GM13977 (cell line): Measurements from ENCODE around the gene SLC14A1.

Source experiments
- DNase-seq: peaks from one replicate; pipeline ENCODE4 v3.0.0; 2012; ENCODE audit warnings: low spot score
- in situ Hi-C: fragments of 300-500 bp; cut with MboI; formaldehyde crosslinking; loops from one replicate; pipeline ENCODE4 v1.12.0; 2022; ENCODE audit warnings: low sequenced_read_pairs, low pct_unique_long_range_greater_than_20kb, mixed read lengths, inconsistent platforms; ENCODE audit not compliant: unreplicated experiment
- TF ChIP-seq, protein P1 (sequence below): IDR thresholded peaks from 2 replicates; pipeline ENCODE4 v1.5.1; 2012; ENCODE audit warnings: mild to moderate bottlenecking, control low read depth; ENCODE audit not compliant: insufficient read depth; ENCODE audit errors: extremely low read depth, missing control alignments

The SLC14A1 gene

DNA sequence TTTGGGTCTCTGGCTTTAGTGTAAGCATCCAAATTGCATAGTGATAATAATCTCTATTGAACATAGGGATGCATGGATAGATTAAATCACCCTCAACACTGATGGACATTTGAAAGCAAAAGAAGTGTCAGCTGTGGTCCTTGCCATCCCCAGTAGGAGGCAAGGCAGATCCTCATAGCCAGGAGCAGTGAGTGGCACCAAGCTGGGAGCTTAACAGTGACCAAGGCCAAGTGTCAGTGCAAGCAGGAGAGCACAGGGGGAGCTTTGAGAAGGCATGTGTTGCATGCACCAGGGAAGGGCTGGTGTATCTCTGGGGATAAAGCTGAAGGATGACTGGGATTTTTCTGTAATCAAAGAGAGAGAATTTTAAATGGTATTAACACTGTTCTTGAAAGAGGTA lies 14.7 kb downstream of the SLC14A1 start:
- in situ Hi-C loops, result no loop called here

DNA sequence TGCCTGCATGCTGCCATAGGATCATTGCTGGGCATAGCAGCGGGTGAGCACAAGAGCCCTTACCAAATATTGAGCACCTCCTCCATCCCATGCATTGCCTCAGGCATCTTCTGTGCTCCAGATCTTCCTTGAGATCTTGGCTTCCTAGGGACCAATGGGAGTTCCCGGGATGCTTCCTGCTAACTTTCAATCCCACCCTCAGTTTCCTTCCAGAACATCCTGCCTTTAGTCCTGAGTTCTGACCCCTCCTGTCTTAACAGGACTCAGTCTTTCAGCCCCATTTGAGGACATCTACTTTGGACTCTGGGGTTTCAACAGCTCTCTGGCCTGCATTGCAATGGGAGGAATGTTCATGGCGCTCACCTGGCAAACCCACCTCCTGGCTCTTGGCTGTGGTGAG lies 15.3 kb downstream of the SLC14A1 start:
- no peak for DNase-seq
- TF ChIP-seq, protein P1, sequence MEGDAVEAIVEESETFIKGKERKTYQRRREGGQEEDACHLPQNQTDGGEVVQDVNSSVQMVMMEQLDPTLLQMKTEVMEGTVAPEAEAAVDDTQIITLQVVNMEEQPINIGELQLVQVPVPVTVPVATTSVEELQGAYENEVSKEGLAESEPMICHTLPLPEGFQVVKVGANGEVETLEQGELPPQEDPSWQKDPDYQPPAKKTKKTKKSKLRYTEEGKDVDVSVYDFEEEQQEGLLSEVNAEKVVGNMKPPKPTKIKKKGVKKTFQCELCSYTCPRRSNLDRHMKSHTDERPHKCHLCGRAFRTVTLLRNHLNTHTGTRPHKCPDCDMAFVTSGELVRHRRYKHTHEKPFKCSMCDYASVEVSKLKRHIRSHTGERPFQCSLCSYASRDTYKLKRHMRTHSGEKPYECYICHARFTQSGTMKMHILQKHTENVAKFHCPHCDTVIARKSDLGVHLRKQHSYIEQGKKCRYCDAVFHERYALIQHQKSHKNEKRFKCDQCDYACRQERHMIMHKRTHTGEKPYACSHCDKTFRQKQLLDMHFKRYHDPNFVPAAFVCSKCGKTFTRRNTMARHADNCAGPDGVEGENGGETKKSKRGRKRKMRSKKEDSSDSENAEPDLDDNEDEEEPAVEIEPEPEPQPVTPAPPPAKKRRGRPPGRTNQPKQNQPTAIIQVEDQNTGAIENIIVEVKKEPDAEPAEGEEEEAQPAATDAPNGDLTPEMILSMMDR, result no peak
- in situ Hi-C loops, result no loop called here

More for the DNA sequence above, 14.7 kb downstream of the SLC14A1 start:
- DNase-seq, result no peak
- TF ChIP-seq, protein P1, result no peak

DNA sequence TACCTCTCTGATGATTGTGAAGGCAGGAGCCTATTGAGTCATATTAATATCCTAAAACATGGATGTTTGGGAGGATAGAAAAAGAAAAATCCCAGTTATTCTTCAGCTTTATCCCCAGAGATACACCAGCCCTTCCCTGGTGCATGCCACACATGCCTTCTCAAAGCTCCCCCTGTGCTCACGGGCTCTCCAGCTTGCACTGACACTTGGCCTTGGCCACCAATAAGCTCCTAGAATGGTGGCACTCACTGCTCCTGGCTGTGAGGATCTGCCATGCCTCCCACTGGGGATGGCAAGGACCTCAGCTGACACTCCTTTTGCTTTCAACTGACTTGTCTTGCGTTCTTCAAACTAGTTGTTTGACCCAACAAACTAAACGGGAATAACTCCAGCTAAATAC lies 15.9 kb downstream of the SLC14A1 start:
- in situ Hi-C loops, result no loop called here
- DNase-seq, result no peak
- TF ChIP-seq, protein P1, result no peak

DNA sequence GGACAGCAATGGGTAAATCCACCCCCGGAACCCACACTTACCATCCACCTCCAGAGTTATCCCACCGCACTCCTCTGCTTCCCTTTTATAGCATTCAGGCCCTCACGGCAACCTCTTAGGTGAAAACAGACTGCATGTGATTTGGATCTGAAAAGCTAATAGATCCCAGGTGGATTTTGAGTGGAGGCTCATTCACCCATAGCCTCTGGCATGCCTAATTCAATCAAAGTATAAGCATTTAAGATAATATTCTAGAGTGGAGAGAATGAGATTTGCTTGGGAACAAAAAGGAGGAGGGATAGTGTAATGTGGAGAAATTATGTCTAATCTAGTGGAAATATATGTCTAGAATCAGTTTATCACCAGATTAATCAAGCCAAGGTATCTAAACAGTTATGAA lies 17.1 kb downstream of the SLC14A1 start:
- no peak for DNase-seq
- in situ Hi-C loops, result no loop called here
- TF ChIP-seq, protein P1, result no peak

DNA sequence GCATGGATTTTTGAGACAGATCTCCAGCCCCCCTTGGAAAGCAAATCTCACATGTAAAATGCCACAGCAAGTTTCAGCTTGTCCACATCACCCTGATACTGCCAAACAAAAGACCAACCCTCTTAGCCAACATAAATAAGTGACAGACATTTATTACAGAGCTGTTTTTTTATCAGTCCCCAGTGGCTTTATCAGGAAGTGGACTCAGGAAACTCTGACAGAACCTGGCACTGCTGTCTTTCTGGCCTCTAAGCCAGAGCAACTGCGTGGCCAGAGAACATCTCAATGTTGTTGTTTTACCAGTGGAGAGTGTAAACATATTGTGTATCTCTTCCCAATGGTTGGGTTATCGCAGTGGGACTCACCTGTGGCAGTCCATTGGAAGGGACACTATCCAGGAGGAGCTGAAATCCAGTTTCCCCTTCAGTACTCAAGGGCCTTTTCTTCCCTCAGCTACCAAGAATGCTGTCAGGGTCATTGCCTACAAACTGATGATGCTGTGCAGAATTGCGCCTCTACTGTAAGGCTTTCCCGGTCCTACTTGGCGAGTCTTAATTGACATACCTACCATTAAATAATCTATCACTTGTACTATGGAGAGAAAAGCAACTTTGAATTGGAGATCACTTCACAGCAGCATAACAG lies 22.0 kb downstream of the SLC14A1 start:
- TF ChIP-seq, protein P1, result no peak
- in situ Hi-C loops, result no loop called here
- DNase-seq, result no peak

DNA sequence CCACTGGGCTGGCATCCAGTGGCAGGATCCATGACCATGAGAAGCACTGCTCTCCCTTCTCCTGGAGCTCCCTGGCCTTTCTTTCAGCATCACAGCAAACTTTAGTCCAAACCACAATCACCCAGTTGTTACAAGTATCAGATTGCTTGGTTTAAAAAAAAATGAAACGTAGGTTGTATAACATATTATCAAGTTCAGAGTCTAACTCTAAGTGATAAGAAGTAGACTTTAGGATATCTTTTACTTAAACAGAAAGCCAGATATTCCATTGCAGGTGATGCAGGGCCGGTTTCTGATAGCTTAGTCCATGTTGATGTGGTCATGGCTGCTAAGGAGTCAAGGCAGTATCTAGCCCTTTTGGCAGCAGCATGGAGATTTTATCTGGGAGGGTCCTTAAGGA lies 24.5 kb downstream of the SLC14A1 start:
- no peak for DNase-seq
- TF ChIP-seq, protein P1, result no peak
- in situ Hi-C loops, result no loop called here
